Measurements from ENCODE around the gene IL12RB2.

GRCh38 chr1:67355745-67356424 is 48.2 kb downstream of the IL12RB2 start:
- no peak for TF ChIP-seq POLR2A (IDR thresholded peaks at IDR 0.05)
- TF ChIP-seq, protein P1, sequence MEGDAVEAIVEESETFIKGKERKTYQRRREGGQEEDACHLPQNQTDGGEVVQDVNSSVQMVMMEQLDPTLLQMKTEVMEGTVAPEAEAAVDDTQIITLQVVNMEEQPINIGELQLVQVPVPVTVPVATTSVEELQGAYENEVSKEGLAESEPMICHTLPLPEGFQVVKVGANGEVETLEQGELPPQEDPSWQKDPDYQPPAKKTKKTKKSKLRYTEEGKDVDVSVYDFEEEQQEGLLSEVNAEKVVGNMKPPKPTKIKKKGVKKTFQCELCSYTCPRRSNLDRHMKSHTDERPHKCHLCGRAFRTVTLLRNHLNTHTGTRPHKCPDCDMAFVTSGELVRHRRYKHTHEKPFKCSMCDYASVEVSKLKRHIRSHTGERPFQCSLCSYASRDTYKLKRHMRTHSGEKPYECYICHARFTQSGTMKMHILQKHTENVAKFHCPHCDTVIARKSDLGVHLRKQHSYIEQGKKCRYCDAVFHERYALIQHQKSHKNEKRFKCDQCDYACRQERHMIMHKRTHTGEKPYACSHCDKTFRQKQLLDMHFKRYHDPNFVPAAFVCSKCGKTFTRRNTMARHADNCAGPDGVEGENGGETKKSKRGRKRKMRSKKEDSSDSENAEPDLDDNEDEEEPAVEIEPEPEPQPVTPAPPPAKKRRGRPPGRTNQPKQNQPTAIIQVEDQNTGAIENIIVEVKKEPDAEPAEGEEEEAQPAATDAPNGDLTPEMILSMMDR (IDR thresholded peaks at IDR 0.05), result no peak
- no peak for TF ChIP-seq EP300 (IDR thresholded peaks at IDR 0.05)

All from tibial nerve (tissue), 4 donors.